NB4 (cell line): Measurements from ENCODE around the gene ADK.

ENCODE experiments used
- CTCF ChIP-seq: IDR thresholded peaks from one replicate; pipeline ENCODE4 v1.5.1; 2012; ENCODE audit warnings: low read depth, low read length
- MYC ChIP-seq: IDR thresholded peaks from 2 replicates; pipeline ENCODE4 v1.6.1; 2011; ENCODE audit warnings: low read depth, low read length
- POLR2A ChIP-seq: IDR thresholded peaks from 2 replicates; pipeline ENCODE4 v1.6.1; 2011; ENCODE audit warnings: mild to moderate bottlenecking; ENCODE audit not compliant: insufficient read length; ENCODE audit errors: extremely low read depth

- no peak for TF ChIP-seq MYC
- no peak for TF ChIP-seq CTCF
- no peak for TF ChIP-seq POLR2A
These were observed 582.6 kb downstream of the ADK start for GRCh38 chr10:74733612-74734011.
